OCI-LY7 (cell line): Measurements from ENCODE around the gene PIAS2. TPM values are rescaled to one million over a fixed set of nuclear protein-coding genes. Genes with fewer than 3 reads are reported as not detected.

Experiments
- BruUV-seq: library from RNA; stranded (reverse); fragments of 400-500 nt; replicated peaks from 2 replicates; lab custom pipeline; 2021; lab: Mats Ljungman, UMichigan
- CTCF ChIA-PET: fragments of 300-600 bp; sonication (Branson Sonifier 250); formaldehyde crosslinking; loops from one replicate; lab custom pipeline; 2022; ENCODE audit warnings: antibody characterized with exemption; ENCODE audit not compliant: unreplicated experiment; lab: Charles Lee
- POLR2A ChIA-PET: fragments of 300-600 bp; sonication (Branson Sonifier 250); formaldehyde crosslinking; loops from one replicate; lab custom pipeline; 2022; ENCODE audit warnings: antibody characterized with exemption; lab: Charles Lee
- DNase-seq: peaks from one replicate; pipeline ENCODE4 v3.0.0-alpha.2; 2015; ENCODE audit warnings: low spot score
- H2AFZ ChIP-seq: fragments of 200-600 bp; sonication (generic), shearing (Covaris generic); 2 replicates; pipeline ENCODE4 v1.6.1; 2014; ENCODE audit warnings: mild to moderate bottlenecking, antibody characterized with exemption, low read length, moderate library complexity
- H3K27ac ChIP-seq: fragments of 200-600 bp; sonication (generic); 2 replicates; pipeline ENCODE4 v1.5.1; 2014; ENCODE audit warnings: mixed run types, low read depth, mild to moderate bottlenecking, moderate library complexity, low read length, inconsistent platforms; ENCODE audit not compliant: poor library complexity, severe bottlenecking
- H3K36me3 ChIP-seq: fragments of 200-600 bp; sonication (generic); 2 replicates; pipeline ENCODE4 v1.6.1; 2014; ENCODE audit warnings: mild to moderate bottlenecking, antibody characterized with exemption, low read length, moderate library complexity, mixed read lengths; ENCODE audit not compliant: insufficient read depth
- H3K4me1 ChIP-seq: fragments of 200-600 bp; sonication (generic); 2 replicates; pipeline ENCODE4 v1.5.1; 2014; ENCODE audit warnings: mild to moderate bottlenecking, low read length; ENCODE audit not compliant: insufficient read depth, poor library complexity, severe bottlenecking
- H3K4me2 ChIP-seq: fragments of 200-600 bp; sonication (generic); 2 replicates; pipeline ENCODE4 v1.6.1; 2014; ENCODE audit warnings: mild to moderate bottlenecking, low read length
- H3K4me3 ChIP-seq: fragments of 200-600 bp; sonication (generic); 2 replicates; pipeline ENCODE4 v1.5.1; 2014; ENCODE audit warnings: mild to moderate bottlenecking, low read depth, low read length; ENCODE audit not compliant: poor library complexity, severe bottlenecking
- H3K79me2 ChIP-seq: fragments of 200-600 bp; sonication (generic); 2 replicates; pipeline ENCODE4 v1.6.1; 2016; ENCODE audit warnings: low read depth, mild to moderate bottlenecking, low read length, moderate library complexity, mixed read lengths; ENCODE audit not compliant: insufficient read depth
- H3K9me2 ChIP-seq: fragments of 200-600 bp; sonication (generic); 2 replicates; pipeline ENCODE4 v1.6.1; 2016; ENCODE audit warnings: mild to moderate bottlenecking, low read length, mixed read lengths; ENCODE audit not compliant: insufficient read depth
- H3K9me3 ChIP-seq: fragments of 200-600 bp; sonication (generic); 2 replicates; pipeline ENCODE4 v1.6.1; 2014; ENCODE audit warnings: mild to moderate bottlenecking, mixed run types, low read length, mixed read lengths
- H4K20me1 ChIP-seq: fragments of 200-600 bp; sonication (generic); 2 replicates; pipeline ENCODE4 v1.6.1; 2014; ENCODE audit warnings: mild to moderate bottlenecking, antibody characterized with exemption, low read length, moderate library complexity, mixed read lengths; ENCODE audit not compliant: insufficient read depth
- CTCF ChIP-seq: fragments of 200-600 bp; sonication (generic); conservative IDR thresholded peaks from 2 replicates; pipeline ENCODE4 v1.5.1; 2014; ENCODE audit warnings: mild to moderate bottlenecking, antibody characterized with exemption, low read length, moderate library complexity, mixed read lengths
- EZH2phosphoT487 ChIP-seq: fragments of 200-600 bp; sonication (generic); IDR thresholded peaks from 2 replicates; pipeline ENCODE4 v1.6.1; 2018; ENCODE audit warnings: low read depth, borderline replicate concordance, mild to moderate bottlenecking, mixed run types, antibody characterized with exemption, low read length, moderate library complexity, mixed read lengths
- intact Hi-C: fragments of 100-400 bp; cut with micrococcal nuclease; formaldehyde crosslinking; loops from one replicate; pipeline ENCODE4 v1.10.0; 2022; ENCODE audit not compliant: unreplicated experiment
- total RNA-seq, 2 experiments: library from RNA; depleted of rRNA in 1 of 2; stranded (reverse); fragments of >200 nt in 1 of 2; shearing (Covaris generic) in 1 of 2; gene quantifications; 2 replicates each; pipeline ENCODE4 v1.2.3, GENCODE V29; 2014 to 2022

Gene PIAS2
- total RNA-seq, 2 experiments from 2014 or later = 18.1 to 35.7 TPM

- no peaks in the 10 kb centered on the region for H4K20me1 ChIP-seq
- H3K79me2 ChIP-seq = no peaks in the 10 kb centered on the region
- no peaks in the 10 kb centered on the region for H3K9me3 ChIP-seq
- ChIA-PET CTCF (no interaction called here), POLR2A (no interaction called here)
- intact Hi-C loops = no loop called here
- no peaks in the 10 kb centered on the region for H3K36me3 ChIP-seq
- no peak within 1 kb of the TSS for H2AFZ ChIP-seq
- no peak within 1 kb of the TSS for H3K27ac ChIP-seq
- no peak for TF ChIP-seq EZH2phosphoT487
- no peak for TF ChIP-seq CTCF
- H3K9me2 ChIP-seq = no peaks in the 10 kb centered on the region
- no TSS peak for BruUV-seq
- H3K4me1 ChIP-seq = peaks cover 10% of the 10 kb centered on the region
- no peak within 1 kb of the TSS for H3K4me3 ChIP-seq
- no peak within 1 kb of the TSS for H3K4me2 ChIP-seq
- DNase-seq = no peak
Measured at GRCh38 chr18:46756559-46757201, 160.6 kb downstream of the PIAS2 start, which contains the start of gene ST8SIA5. TSS of gene ST8SIA5 (minus strand) at chr18:46757053. CDS start at chr18:46756508, 545 bp downstream.

- intact Hi-C loops = no loop called here
- H3K4me2 ChIP-seq = no peak overlapping the region
Measured at GRCh38 chr18:46756025-46756558, 161.2 kb downstream of the PIAS2 start.

More at GRCh38 chr18:46756025-46756558, 161.2 kb downstream of the PIAS2 start:
- no peaks in the 10 kb centered on the region for H3K36me3 ChIP-seq
- H3K4me3 ChIP-seq = no peak overlapping the region
- H2AFZ ChIP-seq = no peak overlapping the region
- no peaks in the 10 kb centered on the region for H3K9me2 ChIP-seq
- POLR2A ChIA-PET = no interaction called here
- H3K4me1 ChIP-seq = peaks cover 10% of the 10 kb centered on the region
- TF ChIP-seq CTCF = no peak
- no peak for TF ChIP-seq EZH2phosphoT487
- no peaks in the 10 kb centered on the region for H3K79me2 ChIP-seq
- no peaks in the 10 kb centered on the region for H3K9me3 ChIP-seq
- BruUV-seq = no TSS peak
- H4K20me1 ChIP-seq = no peaks in the 10 kb centered on the region
- DNase-seq = no peak
- no peak overlapping the region for H3K27ac ChIP-seq
- CTCF ChIA-PET = no interaction called here
